ENCODE results near the gene RABEPK.
"Not testable (repeated sequence)": the region's sequence is repeated elsewhere in the genome, so short reads cannot be mapped to it uniquely, and the experiment has no call there.

The RABEPK gene

DNA sequence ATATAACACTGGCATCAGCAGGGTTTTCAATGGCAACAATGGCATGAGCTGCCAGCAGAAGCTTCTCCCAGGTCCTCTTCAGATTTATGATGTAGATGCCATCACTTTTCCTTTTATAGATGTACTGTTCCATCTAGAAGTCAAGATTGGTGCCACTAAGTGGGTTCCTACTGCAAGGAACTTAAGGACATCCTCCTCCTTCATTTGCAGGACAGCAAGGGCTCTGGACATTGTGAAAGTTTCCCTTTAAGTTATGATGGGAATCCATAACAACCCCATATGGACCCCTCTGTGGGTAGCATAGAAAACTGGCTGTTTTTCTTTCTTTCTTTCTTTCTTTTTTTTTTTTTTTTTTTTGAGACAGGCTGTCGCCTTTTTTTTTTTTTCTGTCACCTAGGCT, 4.8 kb upstream of the RABEPK start:
- not testable (repeated sequence) for DNase-seq

DNA sequence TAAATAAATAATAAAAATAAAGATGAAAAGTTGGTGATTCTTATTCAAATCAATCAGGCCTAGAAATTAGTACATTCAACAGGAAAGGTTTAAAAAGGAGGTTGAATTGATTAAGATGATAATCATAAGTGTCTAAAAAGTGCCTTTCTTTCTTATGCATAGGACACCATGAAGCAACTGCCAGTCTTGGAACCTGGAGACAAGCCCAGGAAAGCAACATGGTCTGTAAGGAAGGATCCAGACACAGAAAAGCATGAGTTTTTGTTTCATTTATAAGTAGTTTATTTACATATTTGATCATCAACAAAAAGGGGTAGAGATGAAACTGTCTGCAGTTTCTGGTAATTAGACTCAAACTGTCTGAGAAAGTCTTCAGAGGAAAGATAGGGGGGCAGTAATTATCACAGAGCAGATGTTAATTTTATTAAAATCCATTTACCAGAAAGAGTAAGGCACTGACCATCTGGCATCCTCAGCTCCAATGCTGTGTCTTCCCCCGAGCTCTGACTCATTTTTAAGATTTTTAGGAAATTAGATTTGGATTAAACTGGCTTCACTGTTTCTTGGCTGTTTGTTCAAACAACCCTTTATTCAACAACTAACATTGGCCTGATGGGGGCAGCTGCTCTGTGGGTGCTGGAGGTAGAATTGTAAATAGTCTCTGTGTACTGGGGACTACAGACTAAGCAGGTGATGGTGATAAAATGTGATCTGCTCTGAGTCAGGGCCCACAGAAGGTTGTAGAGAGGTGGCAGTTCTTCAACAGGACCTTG, 2.7 kb downstream of the RABEPK start:
- DNase-seq: peak; percentile 78

- no peak for DNase-seq
Observed at GRCh38 chr9:125204477-125204876, 4.1 kb downstream of the RABEPK start.

DNA sequence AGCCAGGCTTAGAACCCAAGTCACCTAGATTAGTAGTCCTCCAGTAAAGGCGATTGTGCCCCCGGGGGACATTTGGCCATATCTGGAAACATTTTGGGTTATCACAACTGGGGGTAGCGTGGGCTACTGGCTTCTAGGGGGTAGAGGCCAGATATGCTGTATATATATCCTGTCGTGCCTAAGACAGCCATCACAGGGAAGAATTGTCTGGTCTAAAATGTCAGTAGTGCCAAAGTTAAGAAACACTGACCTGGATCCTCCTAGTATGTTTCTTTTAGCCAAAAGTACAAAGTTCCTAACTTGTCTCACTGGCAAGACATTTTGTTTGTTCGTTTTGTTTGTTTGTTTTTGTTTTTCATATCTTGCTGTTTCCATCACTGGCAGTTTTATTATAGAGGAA, 13.8 kb downstream of the RABEPK start:
- DNase-seq: no peak

DNA sequence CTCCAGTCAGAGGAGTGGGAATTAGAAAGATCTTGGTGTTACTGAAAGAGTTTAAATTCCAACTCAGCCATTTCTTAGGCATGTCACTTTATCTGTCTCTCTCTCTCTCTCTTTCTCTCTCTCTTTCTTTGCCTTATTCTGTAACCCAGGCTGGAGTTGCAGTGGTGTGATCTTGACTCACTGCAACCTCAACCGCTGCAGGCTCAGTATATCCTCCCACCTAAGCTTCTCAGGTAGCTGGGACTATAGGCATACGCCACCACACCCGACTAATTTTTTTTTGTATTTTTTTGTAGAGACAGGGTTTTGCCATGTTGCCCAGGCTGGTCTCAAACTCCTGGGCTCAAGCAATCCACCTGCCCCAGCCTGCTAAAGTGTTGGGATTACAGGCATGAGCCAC, 18.3 kb downstream of the RABEPK start:
- DNase-seq: no peak

GRCh38 chr9:125224858-125225257, 24.5 kb downstream of the RABEPK start:
- not testable (repeated sequence) for DNase-seq

DNA sequence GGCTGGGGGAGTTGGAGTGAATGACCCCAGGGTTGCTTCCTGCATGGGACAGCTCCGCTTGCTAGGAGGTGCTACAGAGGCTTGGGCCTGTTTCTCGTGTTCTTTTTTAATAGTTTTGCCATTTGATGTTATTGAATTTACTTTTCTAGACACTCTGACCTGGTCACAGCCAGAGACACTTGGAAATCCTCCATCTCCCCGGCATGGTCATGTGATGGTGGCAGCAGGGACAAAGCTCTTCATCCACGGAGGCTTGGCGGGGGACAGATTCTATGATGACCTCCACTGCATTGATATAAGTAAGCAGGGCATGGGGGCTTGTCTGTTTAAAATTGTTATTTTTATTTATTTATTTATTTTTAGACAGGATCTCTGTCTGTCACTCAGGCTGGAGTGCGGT, 27.4 kb downstream of the RABEPK start:
- no peak for DNase-seq

- DNase-seq: peak; percentile 29
Observed at GRCh38 chr9:125233678-125234077, 33.3 kb downstream of the RABEPK start.

GRCh38 chr9:125234099-125234498, 33.8 kb downstream of the RABEPK start:
- not testable (repeated sequence) for DNase-seq

GRCh38 chr9:125235804-125236519, 35.6 kb downstream of the RABEPK start:
- peak; percentile 18 for DNase-seq

DNA sequence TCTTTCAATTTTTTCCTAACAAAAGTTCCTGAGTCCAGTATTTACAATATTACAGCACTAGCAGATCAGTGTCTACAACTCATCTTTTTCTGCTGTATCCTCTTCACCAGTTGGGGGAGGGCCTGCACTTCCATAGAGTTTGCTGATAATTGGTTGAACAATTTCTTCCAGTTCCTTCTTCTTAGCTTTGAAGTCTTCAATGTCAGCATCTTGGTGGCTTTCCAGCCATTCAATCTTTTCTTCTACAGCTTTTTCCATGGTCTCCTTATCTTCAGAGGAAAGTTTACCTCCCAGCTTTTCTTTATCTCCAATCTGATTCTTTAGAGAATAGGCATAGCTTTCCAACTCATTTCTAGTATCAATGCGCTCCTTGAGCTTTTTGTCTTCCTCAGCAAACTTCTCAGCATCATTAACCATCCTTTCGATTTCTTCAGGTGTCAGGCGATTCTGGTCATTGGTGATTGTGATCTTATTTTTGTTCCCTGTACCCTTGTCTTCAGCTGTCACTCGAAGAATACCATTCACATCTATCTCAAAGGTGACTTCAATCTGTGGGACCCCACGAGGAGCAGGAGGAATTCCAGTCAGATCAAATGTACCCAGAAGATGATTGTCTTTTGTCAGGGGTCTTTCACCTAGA, 36.3 kb downstream of the RABEPK start:
- not testable (repeated sequence) for DNase-seq

GRCh38 chr9:125238127-125238914, 38.0 kb downstream of the RABEPK start:
- DNase-seq: no peak

- no peak for DNase-seq
Observed at GRCh38 chr9:125238915-125239446, 38.6 kb downstream of the RABEPK start.

GRCh38 chr9:125239631-125240597, 39.6 kb downstream of the RABEPK start:
- DNase-seq: no peak

GRCh38 chr9:125240649-125240999, 40.3 kb downstream of the RABEPK start:
- DNase-seq: peak; percentile 73

DNA sequence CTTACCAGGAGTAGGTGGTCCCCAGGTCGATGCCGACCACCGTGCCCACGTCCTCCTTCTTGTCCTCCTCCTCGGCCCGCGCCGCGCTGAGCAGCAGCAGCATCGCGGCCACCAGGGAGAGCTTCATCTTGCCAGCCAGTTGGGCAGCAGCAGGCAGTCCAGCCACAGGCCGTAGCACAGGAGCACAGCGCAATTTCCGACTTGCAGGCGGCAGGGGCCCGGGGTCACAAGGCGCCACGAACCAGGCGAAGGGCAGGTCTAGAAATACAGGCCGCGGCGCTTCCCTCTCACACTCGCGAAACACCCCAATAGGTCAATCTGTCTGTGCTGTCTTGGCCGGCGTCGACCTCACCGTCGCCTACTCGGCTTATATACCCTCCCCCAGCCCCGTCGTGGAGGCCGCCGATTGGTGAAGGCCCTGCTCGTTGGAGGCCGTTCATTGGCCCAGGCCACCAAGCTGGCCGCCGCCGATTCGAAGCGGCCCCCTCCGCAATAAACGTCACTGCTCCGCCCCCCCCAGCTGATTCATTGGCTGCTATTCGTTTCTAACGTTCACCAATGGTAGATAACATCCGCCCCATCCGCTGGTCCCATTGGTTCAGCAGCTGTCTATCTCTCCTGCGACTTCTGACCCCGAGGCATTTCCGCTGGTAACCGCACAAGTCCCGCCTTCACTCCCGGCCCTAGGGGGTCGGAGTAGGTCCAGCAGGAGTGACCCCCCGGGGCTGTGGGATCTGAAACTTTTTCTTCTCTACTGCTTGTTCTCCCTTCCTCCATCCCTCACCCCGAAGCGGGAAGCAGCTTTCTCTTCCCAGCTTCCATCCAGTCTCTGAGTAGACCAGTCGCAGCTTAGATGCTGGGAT, 40.9 kb downstream of the RABEPK start, which contains the start of gene HSPA5:
Gene HSPA5 (minus strand): TSS at position 344 of the 863 bp plus-strand sequence. CDS start 217 bp downstream, at position 127.
- peak; percentile 100 for DNase-seq

- peak; percentile 72 for DNase-seq
Observed at GRCh38 chr9:125241863-125242739, 41.8 kb downstream of the RABEPK start.

- DNase-seq: no peak
Observed at GRCh38 chr9:125243792-125244260, 43.5 kb downstream of the RABEPK start.

DNA sequence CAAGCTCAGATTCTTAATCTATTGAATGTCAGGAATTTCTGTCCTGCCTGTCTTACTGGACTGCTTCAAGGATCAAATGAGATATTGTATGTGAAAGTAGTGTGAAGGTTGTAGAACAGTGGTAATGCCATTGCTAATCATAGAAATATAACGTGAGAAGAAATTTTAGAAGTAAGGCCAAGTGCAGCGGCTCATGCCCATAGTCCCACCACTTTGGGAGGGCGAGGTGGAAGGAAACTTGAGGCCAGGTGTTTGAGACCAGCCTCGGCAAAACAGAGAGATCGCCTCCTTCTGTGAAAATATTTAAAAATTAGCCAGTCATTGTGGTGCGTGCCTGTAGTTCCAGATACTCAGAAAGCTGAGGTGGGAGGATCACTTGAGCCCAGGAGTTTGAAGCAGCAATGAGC, 45.9 kb downstream of the RABEPK start:
- no peak for DNase-seq

Data from NCI-H69 (cell line).